ENCODE results near the gene CES3. TPM values are rescaled to one million over a fixed set of nuclear protein-coding genes. Genes with fewer than 3 reads are reported as not detected.
A peak's percentile ranks its signal among the peaks of the same experiment; 100 is the strongest.

CES3 gene
- total RNA-seq, 5 donors from 2014 or later (not counting 1 experiment from before 2014, with no cell fraction given): 0.10 to 0.88 (median 0.58) TPM

DNA sequence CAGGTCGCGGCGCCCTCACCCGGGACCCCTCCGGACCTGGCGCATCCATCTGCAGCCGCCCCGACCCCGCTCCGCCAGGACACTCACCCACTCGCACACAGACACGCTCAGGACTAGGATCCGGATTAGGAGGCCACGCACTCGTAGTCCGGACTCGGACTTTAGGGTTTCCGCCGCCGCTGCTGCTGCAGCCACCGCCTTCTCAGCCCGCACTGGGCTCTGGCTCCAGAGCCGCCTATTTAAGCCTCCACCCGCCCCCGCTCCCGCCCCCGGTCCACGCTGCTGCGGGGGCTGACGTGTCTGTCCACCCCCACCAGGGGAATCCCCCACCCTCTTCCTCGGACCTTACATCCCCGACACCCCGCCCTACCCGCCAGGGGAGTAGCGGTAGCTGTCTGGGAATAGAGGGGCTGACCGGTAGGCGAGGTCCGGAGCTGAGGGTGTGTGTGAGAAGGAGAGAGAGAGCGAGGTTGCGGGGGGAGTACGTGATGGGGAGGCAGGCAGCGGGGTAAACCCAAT, 35.7 kb upstream of the CES3 start, which contains the start of gene RRAD:
TSS of gene RRAD (minus strand) at position 214 of the 519 bp plus-strand sequence. CDS start 356 bp downstream, outside the sequence.
- POLR2A ChIA-PET: no interaction called here
- Mint-ChIP-seq H3K4me1 (peaks cover 4 to 11% (median 6%) of the 10 kb centered on the region in 3 donors), H3K36me3 (no peaks in the 10 kb centered on the region), H3K27me3 (peaks cover 20 to 45% of the 10 kb centered on the region in 2 donors), H3K4me3 (peak within 1 kb of the TSS; percentile 54 to 62 (median 59)), H3K27ac (no peak within 1 kb of the TSS), H3K9me3 (no peaks in the 10 kb centered on the region)
- H3K4me3 ChIP-seq (ENCODE audit: control insufficient read depth in 1 of 2, extremely low read depth in 1 of 2, low read length in 1 of 2): peak within 1 kb of the TSS; percentile 17
- no peak for ATAC-seq (replicated peaks in 1 of 4)
- 7% methylated on average over 23 of the region's 42 CpGs for WGBS (ENCODE audit: insufficient coverage)
- H3K9me3 ChIP-seq: no peaks in the 10 kb centered on the region
- CTCF ChIA-PET: interaction anchor here in 1 of 2 donors (0.8 kb wide), 1 partner anchor 30 kb away, joined by 3 read pairs; no protein-coding TSS in a partner anchor
- peaks cover 0 to 12% of the 10 kb centered on the region in 2 experiments for H3K4me1 ChIP-seq (ENCODE audit: control insufficient read depth in 1 of 2, extremely low read depth in 1 of 2, insufficient read depth in 2 of 2, low read length in 2 of 2)
- DNase-seq: peak in 1 of 35 experiments; percentile 21
- H3K27ac ChIP-seq (ENCODE audit: low read length): no peak within 1 kb of the TSS
- H3K27me3 ChIP-seq (replicated peaks in 1 of 2; ENCODE audit: control insufficient read depth in 2 of 2, extremely low read depth in 1 of 2, insufficient read depth in 2 of 2, low read length in 1 of 2): peaks cover 3 to 58% of the 10 kb centered on the region in 2 experiments
- peaks cover 0 to 4% of the 10 kb centered on the region in 2 donors for H3K36me3 ChIP-seq (ENCODE audit: control insufficient read depth in 2 of 2, extremely low read depth in 1 of 2, insufficient read depth in 1 of 2, low read length in 1 of 2)

DNA sequence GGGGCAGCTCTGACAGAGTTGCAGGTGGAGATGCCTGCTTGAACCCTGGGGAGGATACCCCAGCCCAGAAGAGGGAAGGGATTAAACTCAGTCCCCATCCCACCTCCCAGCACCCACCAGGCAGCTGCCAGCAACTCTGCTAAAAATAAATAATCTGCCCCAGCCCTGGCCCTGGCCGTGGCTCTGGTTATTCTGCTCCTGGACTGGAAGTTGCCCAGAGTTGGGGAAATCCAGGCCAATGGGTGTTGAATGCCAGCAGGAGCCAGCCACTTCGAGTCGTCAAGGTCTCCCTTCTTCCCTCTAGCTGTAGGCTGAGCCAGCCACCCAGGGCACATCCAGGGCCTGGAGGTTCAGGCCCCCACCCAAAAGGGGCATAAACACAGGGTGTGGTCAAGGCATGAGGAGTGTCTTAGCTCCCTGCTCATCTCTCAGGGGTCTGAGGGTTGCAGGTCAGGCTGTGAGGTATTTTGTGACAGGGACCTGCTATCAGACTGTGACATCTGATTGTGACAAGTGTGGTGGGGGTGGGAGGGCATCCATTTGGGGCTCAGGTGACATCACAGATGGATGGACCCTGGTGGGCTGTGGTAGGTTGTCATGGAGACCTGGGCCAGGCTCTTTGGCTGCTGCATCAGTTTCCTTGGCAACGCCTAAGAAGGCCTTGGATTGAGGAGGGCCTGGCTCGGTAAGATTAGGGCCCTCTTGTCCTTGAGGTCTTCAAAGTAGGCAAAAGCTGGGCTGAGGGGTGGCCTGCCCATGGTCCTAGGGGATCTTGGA, 34.7 kb upstream of the CES3 start:
- Mint-ChIP-seq H3K9me3 (no peaks in the 10 kb centered on the region), H3K27me3 (peaks cover 19 to 40% of the 10 kb centered on the region in 2 donors), H3K4me1 (peaks cover 4 to 11% (median 6%) of the 10 kb centered on the region in 3 donors), H3K27ac (no peak overlapping the region), H3K4me3 (peak overlapping the region in 2 of 3 donors; percentile 47 to 62), H3K36me3 (no peaks in the 10 kb centered on the region)
- Histone ChIP-seq H3K27me3 (replicated peaks in 1 of 2; ENCODE audit: control insufficient read depth in 2 of 2, extremely low read depth in 1 of 2, insufficient read depth in 2 of 2, low read length in 1 of 2) (peaks cover 3 to 52% of the 10 kb centered on the region in 2 experiments), H3K4me1 (ENCODE audit: control insufficient read depth in 1 of 2, extremely low read depth in 1 of 2, insufficient read depth in 2 of 2, low read length in 2 of 2) (peaks cover 0 to 12% of the 10 kb centered on the region in 2 experiments), H3K27ac (ENCODE audit: low read length) (no peak overlapping the region), H3K36me3 (ENCODE audit: control insufficient read depth in 2 of 2, extremely low read depth in 1 of 2, insufficient read depth in 1 of 2, low read length in 1 of 2) (peaks cover 0 to 7% of the 10 kb centered on the region in 2 donors), H3K4me3 (ENCODE audit: control insufficient read depth in 1 of 2, extremely low read depth in 1 of 2, low read length in 1 of 2) (no peak overlapping the region), H3K9me3 (no peaks in the 10 kb centered on the region)
- 86% methylated on average over 3 of the region's 5 CpGs for WGBS (ENCODE audit: insufficient coverage)
- ChIA-PET CTCF (interaction anchor here in 1 of 2 donors (0.6 to 0.7 kb wide), 2 partner anchors 31 to 96 kb away, joined by 3 to 4 read pairs; partner anchors contain the start of gene NAE1), POLR2A (no interaction called here)
- ATAC-seq (replicated peaks in 1 of 4): no peak
- no peak for DNase-seq

DNA sequence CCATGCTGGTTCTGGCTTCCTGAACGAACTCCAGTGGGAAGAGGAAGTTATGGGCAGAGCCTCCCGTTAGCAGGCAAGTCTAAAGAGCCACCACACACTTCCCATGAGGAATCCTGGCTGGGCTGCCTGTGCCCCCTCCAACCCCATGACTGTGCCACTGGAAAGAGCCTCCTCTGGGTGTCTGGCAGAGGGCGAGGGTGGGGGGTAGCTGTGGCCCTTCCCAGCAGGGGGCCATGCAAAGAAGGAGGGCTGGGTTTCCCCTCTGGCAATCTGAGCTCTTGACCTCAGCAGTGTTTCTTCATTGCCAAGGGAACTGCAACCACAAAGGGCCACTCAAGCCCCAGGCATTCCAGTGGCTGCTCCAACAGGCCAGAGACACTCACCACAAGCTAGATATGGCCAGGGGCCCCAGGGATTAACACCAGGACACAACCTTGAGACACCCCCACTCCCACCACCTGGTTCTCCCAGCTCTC, 34.1 kb upstream of the CES3 start:
- no peak overlapping the region for H3K27ac ChIP-seq (ENCODE audit: low read length)
- DNase-seq (no peak), ATAC-seq (replicated peaks in 1 of 4) (no peak)
- peaks cover 0 to 13% of the 10 kb centered on the region in 2 experiments for H3K4me1 ChIP-seq (ENCODE audit: control insufficient read depth in 1 of 2, extremely low read depth in 1 of 2, insufficient read depth in 2 of 2, low read length in 2 of 2)
- peaks cover 3 to 45% of the 10 kb centered on the region in 2 experiments for H3K27me3 ChIP-seq (replicated peaks in 1 of 2; ENCODE audit: control insufficient read depth in 2 of 2, extremely low read depth in 1 of 2, insufficient read depth in 2 of 2, low read length in 1 of 2)
- H3K4me1 Mint-ChIP-seq: peaks cover 9 to 16% (median 12%) of the 10 kb centered on the region in 3 donors
- H3K9me3 ChIP-seq: no peaks in the 10 kb centered on the region
- WGBS (ENCODE audit: insufficient coverage): no CpG with 5 or more reads among the region's 3 CpGs
- H3K9me3 Mint-ChIP-seq: no peaks in the 10 kb centered on the region
- ChIA-PET POLR2A (no interaction called here), CTCF (no interaction called here)
- H3K36me3 Mint-ChIP-seq: peaks cover 4% of the 10 kb centered on the region
- H3K36me3 ChIP-seq (ENCODE audit: control insufficient read depth in 2 of 2, extremely low read depth in 1 of 2, insufficient read depth in 1 of 2, low read length in 1 of 2): peaks cover 0 to 12% of the 10 kb centered on the region in 2 donors
- H3K27me3 Mint-ChIP-seq: peaks cover 13 to 37% of the 10 kb centered on the region in 2 donors
- no peak overlapping the region for H3K27ac Mint-ChIP-seq
- no peak overlapping the region for H3K4me3 Mint-ChIP-seq
- H3K4me3 ChIP-seq (ENCODE audit: control insufficient read depth in 1 of 2, extremely low read depth in 1 of 2, low read length in 1 of 2): no peak overlapping the region

DNA sequence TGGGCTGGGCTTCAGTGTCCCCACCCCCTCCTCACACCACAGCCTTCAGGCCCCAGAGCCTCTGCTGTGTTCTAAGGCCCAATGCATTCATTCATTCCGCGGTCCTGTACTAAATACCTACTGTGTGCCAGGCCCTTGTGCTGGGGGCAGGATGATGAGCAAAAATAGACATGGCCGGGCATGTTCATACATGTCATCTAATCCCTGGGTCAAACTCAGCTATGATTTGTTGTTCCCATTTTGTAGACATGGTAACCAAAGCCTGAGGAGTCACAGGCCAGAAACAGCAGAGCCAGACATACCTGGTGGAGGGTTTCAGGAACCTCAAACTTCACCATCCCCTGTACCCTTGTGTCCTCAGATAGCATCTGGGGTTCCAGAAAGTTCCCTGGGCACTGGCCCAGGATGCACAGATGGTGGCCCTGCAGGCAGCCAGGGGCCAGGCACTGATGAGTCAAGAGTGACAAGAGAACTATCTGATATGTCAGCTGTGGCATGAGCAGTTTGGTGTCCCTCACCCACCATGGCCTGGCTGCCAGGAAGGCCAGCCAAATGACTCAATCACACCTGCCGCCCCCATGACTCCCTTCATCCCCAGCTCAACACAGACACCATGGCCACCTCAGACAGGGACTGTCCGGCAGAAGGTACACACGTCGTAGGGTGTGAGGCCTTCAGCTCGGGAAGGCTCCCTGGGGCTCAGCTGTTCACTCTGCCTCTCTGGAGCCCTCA, 33.0 kb upstream of the CES3 start:
- H3K27me3 Mint-ChIP-seq: peaks cover 12 to 29% of the 10 kb centered on the region in 2 donors
- DNase-seq (no peak), ATAC-seq (replicated peaks in 1 of 4) (no peak)
- Histone ChIP-seq H3K4me1 (ENCODE audit: control insufficient read depth in 1 of 2, extremely low read depth in 1 of 2, insufficient read depth in 2 of 2, low read length in 2 of 2) (peaks cover 0 to 24% of the 10 kb centered on the region in 2 experiments), H3K27me3 (replicated peaks in 1 of 2; ENCODE audit: control insufficient read depth in 2 of 2, extremely low read depth in 1 of 2, insufficient read depth in 2 of 2, low read length in 1 of 2) (peaks cover 3 to 38% of the 10 kb centered on the region in 2 experiments), H3K4me3 (ENCODE audit: control insufficient read depth in 1 of 2, extremely low read depth in 1 of 2, low read length in 1 of 2) (no peak overlapping the region), H3K36me3 (ENCODE audit: control insufficient read depth in 2 of 2, extremely low read depth in 1 of 2, insufficient read depth in 1 of 2, low read length in 1 of 2) (peaks cover 3 to 14% of the 10 kb centered on the region in 2 donors), H3K27ac (ENCODE audit: low read length) (no peak overlapping the region), H3K9me3 (no peaks in the 10 kb centered on the region)
- no peak overlapping the region for H3K27ac Mint-ChIP-seq
- no peak overlapping the region for H3K4me3 Mint-ChIP-seq
- peaks cover 11% of the 10 kb centered on the region for H3K36me3 Mint-ChIP-seq
- ChIA-PET POLR2A (interaction anchor here in 1 of 2 donors (0.6 kb wide), 1 partner anchor 1842 kb away, joined by 14 read pairs; no protein-coding TSS in a partner anchor), CTCF (interaction anchor here in 1 of 2 donors (1.3 kb wide), 1 partner anchor 48 kb away, joined by 4 read pairs; the partner anchor contains the start of gene PDP2)
- H3K4me1 Mint-ChIP-seq: peaks cover 19 to 26% (median 23%) of the 10 kb centered on the region in 3 donors
- H3K9me3 Mint-ChIP-seq: no peaks in the 10 kb centered on the region
- 81% methylated on average over 7 of the region's 8 CpGs for WGBS (ENCODE audit: insufficient coverage)

DNA sequence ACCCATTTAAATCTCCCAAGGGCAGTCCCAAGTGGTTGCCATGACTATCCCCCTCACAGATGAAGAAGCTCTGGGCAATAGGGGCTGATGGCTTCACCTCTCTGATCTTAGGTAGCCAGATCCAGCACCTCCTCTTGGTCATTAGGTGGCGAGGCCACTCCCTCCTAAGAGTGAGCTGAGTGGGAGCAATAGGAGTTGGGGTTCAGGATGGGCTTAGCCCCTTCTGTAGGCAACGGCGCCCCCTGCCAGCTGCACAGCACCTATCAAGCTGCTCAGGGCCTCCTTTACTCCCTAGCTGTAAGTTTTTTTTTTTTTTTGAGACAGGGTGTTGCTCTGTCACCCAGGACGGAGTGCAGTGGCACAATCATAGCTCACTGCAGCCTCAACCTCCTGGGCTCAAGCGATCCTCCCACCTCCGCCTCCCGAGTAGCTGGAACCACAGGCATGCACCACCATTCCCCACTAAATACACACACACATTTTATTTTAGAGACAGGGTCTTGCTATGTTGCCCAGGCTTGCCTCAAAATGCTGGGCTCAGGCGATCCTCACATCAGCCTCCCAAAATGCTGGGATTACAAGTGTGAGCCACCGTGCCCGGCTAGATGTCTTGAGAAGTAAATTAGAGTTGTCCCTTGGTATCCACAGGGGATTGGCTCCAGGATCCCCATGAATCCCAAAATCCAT, 32.2 kb upstream of the CES3 start:
- Mint-ChIP-seq H3K4me3 (no peak overlapping the region), H3K27me3 (peaks cover 4 to 22% of the 10 kb centered on the region in 2 donors), H3K4me1 (peaks cover 26 to 32% (median 27%) of the 10 kb centered on the region in 3 donors), H3K27ac (no peak overlapping the region), H3K36me3 (peaks cover 13% of the 10 kb centered on the region), H3K9me3 (no peaks in the 10 kb centered on the region)
- DNase-seq (peak in 6 of 35 experiments; percentile 18 to 45 (median 22)), ATAC-seq (replicated peaks in 1 of 4) (peak in 1 of 4 experiments; percentile 18)
- H3K27ac ChIP-seq (ENCODE audit: low read length): no peak overlapping the region
- 100% methylated on average over 3 of the region's 10 CpGs for WGBS (ENCODE audit: insufficient coverage)
- H3K4me3 ChIP-seq (ENCODE audit: control insufficient read depth in 1 of 2, extremely low read depth in 1 of 2, low read length in 1 of 2): no peak overlapping the region
- POLR2A ChIA-PET: interaction anchor here in 1 of 2 donors (0.6 kb wide), 2 partner anchors 8 to 1841 kb away, joined by 4 to 14 read pairs; no protein-coding TSS in a partner anchor
- peaks cover 5 to 32% of the 10 kb centered on the region in 2 experiments for H3K4me1 ChIP-seq (ENCODE audit: control insufficient read depth in 1 of 2, extremely low read depth in 1 of 2, insufficient read depth in 2 of 2, low read length in 2 of 2)
- no peaks in the 10 kb centered on the region for H3K9me3 ChIP-seq
- CTCF ChIA-PET: interaction anchor here (0.5 to 1.3 kb wide), 4 partner anchors 15 to 498 kb away, joined by 3 to 4 read pairs (median 4); partner anchors contain the start of gene PDP2 (in 1 of the 2)
- peaks cover 3 to 31% of the 10 kb centered on the region in 2 experiments for H3K27me3 ChIP-seq (replicated peaks in 1 of 2; ENCODE audit: control insufficient read depth in 2 of 2, extremely low read depth in 1 of 2, insufficient read depth in 2 of 2, low read length in 1 of 2)
- peaks cover 3 to 14% of the 10 kb centered on the region in 2 donors for H3K36me3 ChIP-seq (ENCODE audit: control insufficient read depth in 2 of 2, extremely low read depth in 1 of 2, insufficient read depth in 1 of 2, low read length in 1 of 2)
